Umbilical cord (tissue), 2 donors: ENCODE results near the gene PDSS1. TPM values are rescaled to one million over a fixed set of nuclear protein-coding genes. Genes with fewer than 3 reads are reported as not detected.
A peak's percentile ranks its signal among the peaks of the same experiment; 100 is the strongest.

Source experiments
- DNase-seq: peaks from one replicate; pipeline ENCODE4 v3.0.0-alpha.2; 2015; ENCODE audit warnings: low spot score
- total RNA-seq: library from RNA; depleted of rRNA; stranded (reverse); fragments of >200 nt; gene quantifications from one replicate; pipeline ENCODE4 v1.2.3, GENCODE V29; 2014; ENCODE audit warnings: low replicate concordance; ENCODE audit not compliant: insufficient read depth

The PDSS1 gene
- total RNA-seq, 1 donor from 2014 or later, result 12.8 TPM

GRCh38 chr10:26699631-26700030 lies 2.1 kb downstream of the PDSS1 start:
- no peak for DNase-seq

DNA sequence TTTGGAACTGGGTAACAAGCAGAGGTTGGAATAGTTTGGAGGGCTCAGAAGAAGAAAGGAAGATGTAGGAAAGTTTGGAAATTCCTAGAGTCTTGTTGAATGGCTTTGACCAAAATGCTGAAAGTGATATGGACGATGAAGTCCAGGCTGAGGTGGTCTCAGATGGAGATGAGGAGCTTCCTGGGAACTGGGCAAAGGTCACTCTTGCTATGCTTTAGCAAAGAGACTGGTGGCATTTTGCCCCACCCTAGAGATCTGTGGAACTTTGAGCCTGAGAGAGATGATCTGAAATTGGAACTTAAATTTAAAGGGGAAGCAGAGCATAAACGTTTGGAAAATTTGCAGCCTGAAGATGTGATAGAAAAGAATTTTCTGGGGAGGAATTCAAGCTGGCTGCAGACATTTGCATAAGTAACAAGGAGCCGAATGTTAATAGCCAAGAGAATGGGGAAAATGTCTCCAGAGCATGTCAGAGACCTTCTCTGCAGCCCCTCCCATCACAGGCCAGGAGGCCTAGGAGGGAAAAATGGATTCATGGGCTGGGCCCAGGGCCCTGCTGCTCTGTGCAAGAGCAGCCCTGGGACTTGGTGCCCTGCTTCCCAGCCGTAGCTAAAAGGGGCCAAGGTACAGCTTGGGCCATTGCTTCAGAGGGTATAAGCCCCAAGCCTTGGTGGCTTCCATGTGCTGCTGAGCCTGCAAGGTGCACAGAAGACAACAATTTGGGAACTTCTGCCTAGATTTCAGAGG lies 3.6 kb downstream of the PDSS1 start:
- DNase-seq, result no peak

DNA sequence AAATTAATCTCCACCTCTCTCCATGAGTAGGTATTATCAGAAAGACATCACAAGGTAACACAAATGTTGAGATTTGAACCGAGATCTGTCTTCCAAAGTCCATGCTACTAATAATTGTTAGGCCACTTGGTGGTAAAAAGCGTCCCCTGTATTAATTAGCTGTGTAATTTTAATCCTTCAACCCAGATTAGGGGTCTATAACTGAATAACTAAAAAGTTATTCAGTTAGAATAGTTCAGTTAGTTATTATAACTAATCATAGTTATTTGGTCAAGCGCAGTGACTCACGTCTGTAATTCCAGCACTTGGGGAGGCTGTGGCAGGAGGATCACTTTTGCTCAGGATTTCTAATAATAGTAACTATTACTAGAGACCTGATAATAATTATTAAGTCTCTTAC lies 5.6 kb downstream of the PDSS1 start:
- no peak for DNase-seq

DNA sequence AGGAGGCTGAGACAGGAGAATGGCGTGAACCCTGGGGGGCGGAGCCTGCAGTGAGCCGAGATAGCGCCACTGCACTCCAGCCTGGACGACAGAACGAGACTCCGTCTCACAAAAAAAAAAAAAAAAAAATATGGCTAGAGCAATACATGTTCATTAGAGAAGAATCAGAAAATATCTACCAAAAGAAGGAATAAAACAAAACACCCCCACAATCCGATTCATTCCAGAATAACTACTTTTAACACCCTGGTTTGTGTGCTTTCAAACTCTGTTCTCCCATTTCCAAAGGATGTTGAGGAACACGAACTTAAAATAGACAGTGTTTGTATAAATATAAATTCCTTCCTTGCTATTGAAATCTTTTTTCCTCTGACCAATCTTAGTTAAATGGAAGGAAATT lies 6.5 kb downstream of the PDSS1 start:
- DNase-seq, result no peak

DNA sequence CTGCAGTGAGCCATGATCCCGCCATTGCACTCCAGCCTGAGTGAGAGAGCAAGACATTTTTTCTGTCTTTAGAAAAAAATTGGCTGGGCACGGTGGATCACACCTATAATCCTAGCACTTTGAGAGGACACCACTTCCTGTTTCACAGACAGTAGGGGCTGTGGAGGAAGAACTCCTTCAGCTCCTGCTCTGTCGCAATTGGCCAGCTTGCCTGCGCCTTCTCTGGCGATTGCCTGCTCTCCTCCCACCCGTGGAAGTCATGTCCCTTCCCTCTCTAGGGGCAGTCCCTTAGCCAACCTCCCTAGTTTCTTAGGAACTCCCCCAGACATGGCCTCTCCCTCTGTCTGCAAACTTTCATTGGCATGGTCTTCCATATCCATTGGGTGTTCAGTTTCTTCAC lies 8.7 kb downstream of the PDSS1 start:
- no peak for DNase-seq

GRCh38 chr10:26706936-26707335 lies 9.4 kb downstream of the PDSS1 start:
- DNase-seq, result no peak

DNA sequence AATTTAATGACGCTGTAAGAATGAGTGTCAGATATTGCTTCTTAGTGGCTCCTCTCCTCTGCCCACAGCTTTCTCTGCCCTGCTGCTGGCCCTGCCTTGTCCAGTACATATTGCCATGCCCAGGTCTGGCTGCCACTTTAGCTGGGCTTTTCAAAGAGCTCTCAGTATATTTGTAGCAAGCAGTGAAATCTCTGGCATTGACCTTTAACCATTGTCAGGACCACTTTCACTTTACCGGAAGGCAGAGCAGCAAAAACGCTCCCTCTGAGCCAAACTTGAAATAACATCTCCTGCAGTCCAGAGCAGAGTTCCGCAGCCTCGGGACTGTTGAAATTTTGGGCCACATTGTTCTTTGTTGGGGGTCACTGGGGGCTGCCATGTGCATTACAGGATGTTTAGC lies 13.8 kb downstream of the PDSS1 start:
- DNase-seq, result no peak

GRCh38 chr10:26714415-26715136 lies 17.1 kb downstream of the PDSS1 start:
- no peak for DNase-seq

- no peak for DNase-seq
Measured at GRCh38 chr10:26715137-26715487, 17.6 kb downstream of the PDSS1 start.

DNA sequence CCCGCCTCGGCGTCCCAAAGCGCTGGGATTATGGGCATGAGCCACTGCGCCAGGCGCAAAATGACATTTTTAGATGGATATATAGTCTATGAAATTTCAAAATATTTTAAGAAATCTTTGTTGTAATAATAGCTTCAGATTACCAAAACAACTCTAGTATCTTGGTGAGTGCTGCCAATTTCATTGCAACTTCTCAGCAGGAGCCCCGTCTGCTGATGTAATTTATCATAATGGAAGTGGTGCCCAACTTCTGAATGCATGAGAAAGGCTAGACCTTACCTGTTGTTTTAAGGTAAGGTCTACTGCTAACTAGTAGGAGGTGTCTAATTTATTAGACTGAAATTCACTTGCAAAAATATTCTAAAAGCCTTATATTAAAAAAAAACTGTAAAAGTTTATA lies 20.0 kb downstream of the PDSS1 start:
- DNase-seq, result no peak

DNA sequence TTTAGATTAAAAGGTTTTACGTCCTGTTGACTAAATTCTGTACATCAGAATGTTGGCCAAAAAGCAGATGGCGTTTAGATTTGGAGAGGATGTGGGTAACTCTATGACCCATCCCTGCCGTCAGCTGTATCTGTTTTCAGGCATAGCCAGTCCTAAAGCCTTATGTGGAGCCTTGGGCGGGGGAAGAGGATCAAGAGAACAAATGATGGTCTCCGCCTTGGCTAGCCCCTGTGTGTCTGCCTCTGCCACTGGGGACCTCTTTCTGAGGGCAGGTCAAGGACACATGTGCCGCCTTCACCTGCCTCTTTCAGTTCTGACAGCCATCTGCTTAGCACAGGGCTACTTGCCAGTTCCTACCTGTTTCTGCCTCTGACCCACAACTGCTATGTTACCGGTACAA lies 24.1 kb downstream of the PDSS1 start:
- DNase-seq, result no peak

- no peak for DNase-seq
Measured at GRCh38 chr10:26723016-26723415, 25.5 kb downstream of the PDSS1 start.

- peak; percentile 64 for DNase-seq
Measured at GRCh38 chr10:26725837-26726727, 28.6 kb downstream of the PDSS1 start.

DNA sequence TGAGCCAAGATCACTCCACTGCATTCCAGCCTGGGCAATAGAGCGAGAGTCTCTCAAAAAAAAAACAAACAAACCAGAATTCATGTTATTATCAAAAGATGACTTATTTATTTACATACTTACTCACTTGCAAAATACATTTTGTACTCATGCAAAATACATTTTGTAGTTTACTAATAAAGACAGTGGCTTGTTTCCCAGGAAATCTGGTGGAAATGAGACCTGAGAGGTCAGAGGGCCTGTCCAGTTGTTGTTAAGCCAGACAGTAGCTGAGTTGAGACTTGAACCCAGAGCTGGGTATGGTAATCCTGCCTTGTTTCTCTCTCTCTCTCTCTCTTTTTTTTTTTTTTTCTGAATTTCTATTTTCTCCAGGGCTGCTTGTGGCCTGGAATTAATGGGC lies 29.5 kb downstream of the PDSS1 start:
- no peak for DNase-seq

GRCh38 chr10:26728957-26729356 lies 31.5 kb downstream of the PDSS1 start:
- no peak for DNase-seq

DNA sequence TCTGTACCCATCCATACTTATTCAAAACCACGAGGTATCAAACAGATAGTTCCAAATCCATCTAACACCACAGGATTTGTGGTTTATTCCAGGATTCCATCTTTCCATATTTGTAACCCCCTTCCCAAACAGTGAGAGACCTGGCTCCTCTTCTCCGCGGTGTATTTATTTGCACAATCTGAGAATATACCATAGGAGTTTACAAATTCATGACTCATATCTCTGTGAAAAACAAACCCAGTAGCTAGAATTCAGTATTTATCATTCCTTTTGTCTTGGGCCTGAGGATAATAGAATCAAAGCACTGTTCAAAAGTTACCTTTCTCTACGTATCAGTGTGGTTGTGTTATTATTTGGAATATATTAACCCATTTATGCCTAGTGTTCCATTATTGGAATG lies 31.9 kb downstream of the PDSS1 start:
- no peak for DNase-seq

- DNase-seq, result no peak
Measured at GRCh38 chr10:26730552-26730951, 33.1 kb downstream of the PDSS1 start.

GRCh38 chr10:26733750-26734568 lies 36.5 kb downstream of the PDSS1 start:
- DNase-seq, result no peak

GRCh38 chr10:26735435-26735834 lies 37.9 kb downstream of the PDSS1 start:
- DNase-seq, result no peak

DNA sequence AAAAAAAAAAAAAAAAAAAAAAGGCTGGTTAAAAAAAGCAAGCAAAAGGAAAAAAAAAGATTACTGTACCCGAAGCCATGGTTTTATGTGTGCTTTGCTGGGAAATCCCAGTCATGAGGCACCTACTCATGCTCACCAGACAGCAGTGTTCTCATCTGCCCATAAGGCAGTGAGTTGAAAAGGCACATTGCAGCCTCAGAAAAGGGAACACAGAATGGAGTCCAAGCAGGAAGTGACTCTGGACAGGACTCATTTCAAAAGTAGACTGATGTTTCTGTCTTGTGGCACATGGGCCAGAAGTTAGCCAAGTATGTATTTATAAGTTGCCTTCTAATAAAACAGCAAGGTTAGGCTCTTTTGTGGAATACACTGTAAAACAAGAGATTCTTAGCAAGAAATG lies 40.2 kb downstream of the PDSS1 start:
- DNase-seq, result peak; percentile 77

DNA sequence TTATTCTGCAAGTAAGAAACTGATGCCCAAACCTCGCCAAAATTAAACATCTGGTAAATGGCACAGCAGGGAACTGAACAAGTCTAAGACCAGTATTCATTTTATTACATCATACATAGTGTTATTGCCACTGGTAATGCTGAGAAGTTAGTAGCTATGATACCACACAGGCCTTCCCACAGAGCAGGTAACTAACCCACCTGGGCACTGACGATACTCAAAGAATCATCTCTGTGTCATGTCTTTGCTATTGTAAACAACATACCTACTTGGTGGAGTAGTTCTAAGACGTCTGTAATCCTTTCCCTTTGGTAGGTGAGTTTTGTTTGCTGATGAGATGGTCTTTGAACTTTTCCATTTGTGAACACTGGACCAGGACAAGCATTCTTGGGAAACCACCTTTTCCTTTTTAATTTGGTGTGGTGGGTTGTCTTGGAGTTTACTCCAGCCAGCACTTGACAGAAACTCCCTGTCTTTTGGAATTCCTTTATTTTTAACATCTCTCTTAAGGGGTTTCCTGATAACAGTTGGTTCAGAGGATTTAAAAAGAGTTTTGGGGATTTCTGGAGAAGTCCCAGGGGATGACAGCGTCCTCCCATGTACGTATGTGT lies 40.9 kb downstream of the PDSS1 start:
- DNase-seq, result no peak
